BE2C (cell line): ENCODE data around the gene NRXN3.

Source experiments
- DNase-seq: peaks from one replicate; pipeline ENCODE4 v3.0.0-alpha.2; 2020
- H3K27me3 ChIP-seq: fragments of 250-450 bp; sonication (Bioruptor Pico); 2 replicates; pipeline ENCODE4 v1.5.1; 2020; ENCODE audit warnings: mild to moderate bottlenecking
- H3K36me3 ChIP-seq: fragments of 250-450 bp; sonication (Bioruptor Pico); 2 replicates; pipeline ENCODE4 v1.5.1; 2020; ENCODE audit warnings: mild to moderate bottlenecking
- H3K4me1 ChIP-seq: fragments of 250-450 bp; sonication (Bioruptor Pico); 2 replicates; pipeline ENCODE4 v1.5.1; 2020
- H3K4me3 ChIP-seq: 2 replicates; pipeline ENCODE4 v1.5.1; 2011; ENCODE audit warnings: low read depth, low read length
- H3K9me3 ChIP-seq: fragments of 250-450 bp; sonication (Bioruptor Pico); 2 replicates; pipeline ENCODE4 v1.5.1; 2020
- CTCF ChIP-seq: IDR thresholded peaks from 2 replicates; pipeline ENCODE4 v1.5.1; 2012; ENCODE audit warnings: mild to moderate bottlenecking, low read depth, low read length

The NRXN3 gene

DNA sequence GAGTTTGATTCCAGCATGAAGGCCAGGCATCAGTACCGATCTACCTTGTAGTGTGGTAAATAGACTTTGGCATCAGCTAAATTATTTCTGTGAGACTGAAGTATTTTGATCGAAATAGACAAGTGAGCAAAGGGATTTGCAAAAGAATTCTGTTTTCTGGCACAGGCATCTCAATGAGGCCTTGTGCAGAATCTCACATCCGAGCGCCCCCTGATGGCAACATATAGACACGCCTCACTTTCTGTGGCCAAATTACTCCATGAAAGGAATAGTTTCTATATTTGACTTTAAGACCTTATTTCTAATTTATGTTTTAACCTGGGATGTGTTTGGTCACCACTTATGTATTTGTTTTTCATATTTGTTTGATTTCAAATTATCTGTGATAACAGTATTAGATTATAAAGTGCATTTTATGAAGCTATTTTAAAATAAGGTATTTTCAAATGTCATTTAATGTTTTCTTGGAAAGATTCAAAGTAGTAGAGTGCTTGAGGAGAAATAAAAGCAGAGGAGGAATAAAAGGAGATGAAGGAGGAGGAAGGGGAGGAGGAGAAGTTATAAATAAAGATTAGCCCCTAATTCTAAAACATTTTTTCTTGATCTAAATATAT is 731.9 kb downstream of the NRXN3 start:
- Histone ChIP-seq H3K4me1 (no peaks in the 10 kb centered on the region), H3K9me3 (no peaks in the 10 kb centered on the region), H3K4me3 (no peak overlapping the region), H3K36me3 (no peaks in the 10 kb centered on the region), H3K27me3 (no peaks in the 10 kb centered on the region)
- TF ChIP-seq CTCF, result peak; percentile 57
- peak; percentile 26 for DNase-seq

DNA sequence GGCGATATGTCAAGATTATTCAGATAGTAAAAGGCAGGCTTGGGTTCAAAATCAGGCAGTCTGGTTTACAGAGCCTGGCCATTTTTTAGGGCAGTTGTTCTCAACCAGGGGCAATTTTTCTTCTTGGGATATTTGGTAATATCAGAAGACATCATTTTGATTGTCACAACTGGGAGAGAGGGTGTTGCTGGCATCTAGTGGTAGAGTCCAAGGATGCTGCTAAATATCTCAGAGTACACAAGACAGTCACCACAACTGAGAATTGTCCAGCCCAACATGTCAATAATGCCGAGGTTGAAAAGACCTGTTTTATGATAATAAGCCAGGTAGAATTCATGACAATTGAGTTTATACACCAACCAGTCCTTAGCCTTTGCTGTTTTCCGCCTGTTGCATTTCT is 733.9 kb downstream of the NRXN3 start:
- no peak for TF ChIP-seq CTCF
- DNase-seq, result no peak
- no peaks in the 10 kb centered on the region for H3K36me3 ChIP-seq
- H3K9me3 ChIP-seq, result no peaks in the 10 kb centered on the region
- H3K4me1 ChIP-seq, result no peaks in the 10 kb centered on the region
- H3K27me3 ChIP-seq, result no peaks in the 10 kb centered on the region
- no peak overlapping the region for H3K4me3 ChIP-seq

DNA sequence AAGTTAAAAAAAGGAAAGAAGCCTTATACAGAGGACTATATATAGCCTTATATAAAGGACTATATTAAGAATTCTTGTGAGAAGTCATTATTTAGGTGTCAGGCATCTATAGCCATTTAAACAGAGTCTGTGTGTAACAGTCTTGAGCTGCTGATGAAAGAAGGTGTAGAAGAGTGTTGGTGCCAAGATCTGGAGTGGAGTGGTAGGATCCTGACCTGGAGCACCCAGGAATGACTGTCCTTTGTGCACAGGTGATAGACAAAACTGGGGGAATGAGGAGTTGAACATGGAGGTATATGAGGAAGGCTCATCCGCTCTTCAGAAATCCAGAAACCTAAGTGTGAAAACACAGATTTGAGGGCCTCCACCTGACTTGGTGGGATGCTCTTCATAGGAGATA is 747.3 kb downstream of the NRXN3 start:
- no peak for TF ChIP-seq CTCF
- Histone ChIP-seq H3K4me3 (no peak overlapping the region), H3K36me3 (no peaks in the 10 kb centered on the region), H3K27me3 (no peaks in the 10 kb centered on the region), H3K4me1 (no peaks in the 10 kb centered on the region), H3K9me3 (no peaks in the 10 kb centered on the region)
- DNase-seq, result no peak

- no peak for TF ChIP-seq CTCF
These were observed 751.7 kb downstream of the NRXN3 start for GRCh38 chr14:78921856-78922255.

GRCh38 chr14:78927261-78927660 is 757.1 kb downstream of the NRXN3 start:
- DNase-seq, result no peak
- Histone ChIP-seq H3K36me3 (no peaks in the 10 kb centered on the region), H3K27me3 (no peaks in the 10 kb centered on the region), H3K4me3 (no peak overlapping the region), H3K9me3 (no peaks in the 10 kb centered on the region), H3K4me1 (no peaks in the 10 kb centered on the region)
- no peak for TF ChIP-seq CTCF

More at GRCh38 chr14:78921856-78922255, 751.7 kb downstream of the NRXN3 start:
- DNase-seq, result no peak
- Histone ChIP-seq H3K4me1 (no peaks in the 10 kb centered on the region), H3K36me3 (no peaks in the 10 kb centered on the region), H3K27me3 (no peaks in the 10 kb centered on the region), H3K4me3 (no peak overlapping the region), H3K9me3 (no peaks in the 10 kb centered on the region)

DNA sequence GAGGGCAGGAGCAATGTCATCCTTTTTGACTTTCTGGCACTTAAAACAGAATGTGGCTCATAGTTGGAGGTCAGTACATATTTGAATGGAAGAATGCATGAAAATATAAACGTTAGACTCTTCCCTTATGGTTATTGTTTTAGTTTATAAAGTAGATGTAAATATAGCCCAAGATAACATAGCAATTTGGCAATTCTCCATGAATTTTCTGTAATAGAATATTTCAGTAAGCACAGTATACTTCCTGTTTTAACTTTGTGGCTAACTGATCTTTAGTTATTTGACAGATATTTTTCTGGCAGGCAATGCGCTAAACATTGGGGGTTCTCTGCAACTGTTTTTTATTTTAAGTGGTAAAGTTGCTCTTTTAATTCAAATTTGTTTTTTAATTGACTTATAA is 763.0 kb downstream of the NRXN3 start:
- H3K9me3 ChIP-seq, result no peaks in the 10 kb centered on the region
- no peaks in the 10 kb centered on the region for H3K27me3 ChIP-seq
- no peak for TF ChIP-seq CTCF
- no peaks in the 10 kb centered on the region for H3K4me1 ChIP-seq
- no peak for DNase-seq
- no peak overlapping the region for H3K4me3 ChIP-seq
- no peaks in the 10 kb centered on the region for H3K36me3 ChIP-seq
